NCI-H2029 (cell line): Measurements from ENCODE around the gene UNC5B.
"Not testable (repeated sequence)": the region's sequence is repeated elsewhere in the genome, so short reads cannot be mapped to it uniquely, and the experiment has no call there.

Experiments used
- DNase-seq: peaks from one replicate; lab custom pipeline; 2025; lab: John Stamatoyannopoulos, UW

UNC5B gene

GRCh38 chr10:71209731-71210541 is 2.4 kb upstream of the UNC5B start:
- no peak for DNase-seq

GRCh38 chr10:71210542-71210871 is 1.9 kb upstream of the UNC5B start:
- no peak for DNase-seq

GRCh38 chr10:71211053-71211452 is 1.3 kb upstream of the UNC5B start:
- DNase-seq, result no peak

GRCh38 chr10:71211775-71212317 is 524 bp upstream of the UNC5B start:
- no peak for DNase-seq

- peak; percentile 62 for DNase-seq
Observed at GRCh38 chr10:71213127-71213621, 804 bp downstream of the UNC5B start.

- DNase-seq, result no peak
Observed at GRCh38 chr10:71213761-71214440, 1.5 kb downstream of the UNC5B start.

- no peak for DNase-seq
Observed at GRCh38 chr10:71214641-71215559, 2.5 kb downstream of the UNC5B start.

- no peak for DNase-seq
Observed at GRCh38 chr10:71216363-71216695, 4.0 kb downstream of the UNC5B start.

GRCh38 chr10:71216751-71217265 is 4.4 kb downstream of the UNC5B start:
- no peak for DNase-seq

- DNase-seq, result no peak
Observed at GRCh38 chr10:71217266-71218045, 5.1 kb downstream of the UNC5B start.

GRCh38 chr10:71218046-71218650 is 5.8 kb downstream of the UNC5B start:
- peak; percentile 75 for DNase-seq

GRCh38 chr10:71218651-71219050 is 6.3 kb downstream of the UNC5B start:
- no peak for DNase-seq

GRCh38 chr10:71219236-71219917 is 7.0 kb downstream of the UNC5B start:
- not testable (repeated sequence) for DNase-seq

- no peak for DNase-seq
Observed at GRCh38 chr10:71219918-71220688, 7.7 kb downstream of the UNC5B start.

- no peak for DNase-seq
Observed at GRCh38 chr10:71220689-71221540, 8.5 kb downstream of the UNC5B start.

- DNase-seq, result no peak
Observed at GRCh38 chr10:71221586-71222202, 9.3 kb downstream of the UNC5B start.

- DNase-seq, result no peak
Observed at GRCh38 chr10:71222601-71223346, 10.4 kb downstream of the UNC5B start.
